Measurements from ENCODE around the gene SHROOM2.
"Not testable (repeated sequence)": the region's sequence is repeated elsewhere in the genome, so short reads cannot be mapped to it uniquely, and the experiment has no call there.

Gene SHROOM2

DNA sequence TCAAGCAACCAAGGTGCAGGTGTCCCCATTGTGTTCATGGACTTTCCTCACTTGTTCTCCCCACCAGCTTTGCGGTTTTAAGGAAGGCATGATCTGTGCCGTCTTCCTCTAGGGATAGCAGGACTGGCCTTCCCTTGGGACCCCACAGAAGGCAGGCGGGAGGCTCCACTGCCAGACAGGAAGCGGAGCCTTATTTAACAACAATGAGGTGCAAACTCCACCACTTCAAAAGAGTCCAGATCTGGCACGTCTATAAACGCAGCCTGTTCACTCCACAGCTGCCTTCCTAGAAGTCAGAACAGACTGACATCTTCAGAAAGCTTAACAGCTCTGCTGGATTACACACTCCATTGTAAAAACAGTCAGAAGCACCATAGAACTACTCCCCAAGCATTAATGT lies 18.9 kb upstream of the SHROOM2 start:
- Histone ChIP-seq H3K4me3 (replicated peaks; ENCODE audit: insufficient read depth, low read length) (no peak overlapping the region), H3K27ac (replicated peaks) (no peak overlapping the region), H3K27me3 (ENCODE audit: insufficient read depth, poor library complexity, severe bottlenecking) (no peaks in the 10 kb centered on the region)
- TF ChIP-seq, protein P1, sequence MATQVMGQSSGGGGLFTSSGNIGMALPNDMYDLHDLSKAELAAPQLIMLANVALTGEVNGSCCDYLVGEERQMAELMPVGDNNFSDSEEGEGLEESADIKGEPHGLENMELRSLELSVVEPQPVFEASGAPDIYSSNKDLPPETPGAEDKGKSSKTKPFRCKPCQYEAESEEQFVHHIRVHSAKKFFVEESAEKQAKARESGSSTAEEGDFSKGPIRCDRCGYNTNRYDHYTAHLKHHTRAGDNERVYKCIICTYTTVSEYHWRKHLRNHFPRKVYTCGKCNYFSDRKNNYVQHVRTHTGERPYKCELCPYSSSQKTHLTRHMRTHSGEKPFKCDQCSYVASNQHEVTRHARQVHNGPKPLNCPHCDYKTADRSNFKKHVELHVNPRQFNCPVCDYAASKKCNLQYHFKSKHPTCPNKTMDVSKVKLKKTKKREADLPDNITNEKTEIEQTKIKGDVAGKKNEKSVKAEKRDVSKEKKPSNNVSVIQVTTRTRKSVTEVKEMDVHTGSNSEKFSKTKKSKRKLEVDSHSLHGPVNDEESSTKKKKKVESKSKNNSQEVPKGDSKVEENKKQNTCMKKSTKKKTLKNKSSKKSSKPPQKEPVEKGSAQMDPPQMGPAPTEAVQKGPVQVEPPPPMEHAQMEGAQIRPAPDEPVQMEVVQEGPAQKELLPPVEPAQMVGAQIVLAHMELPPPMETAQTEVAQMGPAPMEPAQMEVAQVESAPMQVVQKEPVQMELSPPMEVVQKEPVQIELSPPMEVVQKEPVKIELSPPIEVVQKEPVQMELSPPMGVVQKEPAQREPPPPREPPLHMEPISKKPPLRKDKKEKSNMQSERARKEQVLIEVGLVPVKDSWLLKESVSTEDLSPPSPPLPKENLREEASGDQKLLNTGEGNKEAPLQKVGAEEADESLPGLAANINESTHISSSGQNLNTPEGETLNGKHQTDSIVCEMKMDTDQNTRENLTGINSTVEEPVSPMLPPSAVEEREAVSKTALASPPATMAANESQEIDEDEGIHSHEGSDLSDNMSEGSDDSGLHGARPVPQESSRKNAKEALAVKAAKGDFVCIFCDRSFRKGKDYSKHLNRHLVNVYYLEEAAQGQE (IDR thresholded peaks at IDR 0.05; ENCODE audit: insufficient replicate concordance, low read depth), result no peak
- TF ChIP-seq POLR2AphosphoS5 (IDR thresholded peaks at IDR 0.05; ENCODE audit: low read depth) (no peak), SPI1 (IDR thresholded peaks at IDR 0.05; ENCODE audit: borderline replicate concordance, low read depth) (no peak), GABPA (IDR thresholded peaks at IDR 0.05; ENCODE audit: low read depth) (no peak)
- TF ChIP-seq, protein P2, sequence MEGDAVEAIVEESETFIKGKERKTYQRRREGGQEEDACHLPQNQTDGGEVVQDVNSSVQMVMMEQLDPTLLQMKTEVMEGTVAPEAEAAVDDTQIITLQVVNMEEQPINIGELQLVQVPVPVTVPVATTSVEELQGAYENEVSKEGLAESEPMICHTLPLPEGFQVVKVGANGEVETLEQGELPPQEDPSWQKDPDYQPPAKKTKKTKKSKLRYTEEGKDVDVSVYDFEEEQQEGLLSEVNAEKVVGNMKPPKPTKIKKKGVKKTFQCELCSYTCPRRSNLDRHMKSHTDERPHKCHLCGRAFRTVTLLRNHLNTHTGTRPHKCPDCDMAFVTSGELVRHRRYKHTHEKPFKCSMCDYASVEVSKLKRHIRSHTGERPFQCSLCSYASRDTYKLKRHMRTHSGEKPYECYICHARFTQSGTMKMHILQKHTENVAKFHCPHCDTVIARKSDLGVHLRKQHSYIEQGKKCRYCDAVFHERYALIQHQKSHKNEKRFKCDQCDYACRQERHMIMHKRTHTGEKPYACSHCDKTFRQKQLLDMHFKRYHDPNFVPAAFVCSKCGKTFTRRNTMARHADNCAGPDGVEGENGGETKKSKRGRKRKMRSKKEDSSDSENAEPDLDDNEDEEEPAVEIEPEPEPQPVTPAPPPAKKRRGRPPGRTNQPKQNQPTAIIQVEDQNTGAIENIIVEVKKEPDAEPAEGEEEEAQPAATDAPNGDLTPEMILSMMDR (IDR thresholded peaks at IDR 0.05; ENCODE audit: insufficient read depth, low read length), result no peak
- no peak for DNase-seq (ENCODE audit: low read depth in 1 of 2, low spot score in 1 of 2)

DNA sequence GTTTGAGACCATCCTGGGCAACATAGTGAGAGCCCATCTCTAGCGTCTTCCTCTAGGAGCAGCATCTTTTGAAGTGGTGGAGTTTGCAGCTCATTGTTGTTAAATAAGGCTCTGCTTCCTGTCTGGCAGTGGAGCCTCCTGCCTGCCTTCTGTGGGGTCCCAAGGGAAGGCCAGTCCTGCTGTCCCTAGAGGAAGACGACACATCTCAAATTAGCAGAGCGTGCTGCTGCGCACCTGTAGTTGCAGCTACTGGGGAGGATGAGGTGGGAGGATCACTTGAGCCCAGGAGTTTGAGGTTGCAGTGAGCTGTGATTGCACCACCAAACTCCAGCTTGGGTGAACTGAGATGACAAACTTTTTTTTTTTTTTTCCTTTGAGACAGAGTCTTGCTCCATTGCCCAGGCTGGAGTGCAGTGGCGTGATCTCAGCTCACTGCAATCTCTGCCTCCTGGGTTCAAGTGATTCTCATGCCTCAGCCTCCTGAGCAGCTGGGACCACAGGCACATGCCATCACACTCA lies 17.8 kb upstream of the SHROOM2 start:
- H3K4me3 ChIP-seq (replicated peaks; ENCODE audit: insufficient read depth, low read length); H3K27me3 ChIP-seq (ENCODE audit: insufficient read depth, poor library complexity, severe bottlenecking); DNase-seq (ENCODE audit: low read depth in 1 of 2, low spot score in 1 of 2); H3K27ac ChIP-seq (replicated peaks): not testable (repeated sequence)

DNA sequence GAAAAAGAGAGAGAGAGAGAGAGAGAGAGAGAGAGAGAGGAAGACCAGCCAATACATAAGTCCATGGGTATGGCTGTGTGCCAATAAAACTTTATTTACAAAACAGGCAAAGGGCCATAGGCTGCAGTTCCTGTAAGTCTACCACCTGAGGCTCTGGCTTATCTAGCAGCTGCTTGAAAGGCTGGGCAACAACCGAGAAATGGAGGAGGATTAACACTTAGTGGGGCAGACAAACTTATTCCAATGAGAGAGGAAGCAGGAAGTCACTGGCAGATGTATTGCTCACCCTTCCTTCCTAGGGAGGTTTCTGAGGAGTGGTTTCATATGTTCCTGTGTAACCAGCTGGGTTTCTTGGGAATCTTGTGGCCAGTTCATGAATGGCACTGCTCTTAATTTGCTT lies 15.9 kb upstream of the SHROOM2 start:
- Histone ChIP-seq H3K27ac (replicated peaks) (no peak overlapping the region), H3K4me3 (replicated peaks; ENCODE audit: insufficient read depth, low read length) (no peak overlapping the region), H3K27me3 (ENCODE audit: insufficient read depth, poor library complexity, severe bottlenecking) (peaks cover under 1% of the 10 kb centered on the region)
- DNase-seq (ENCODE audit: low read depth in 1 of 2, low spot score in 1 of 2), result no peak
- no peak for TF ChIP-seq SPI1 (IDR thresholded peaks at IDR 0.05; ENCODE audit: borderline replicate concordance, low read depth)
- TF ChIP-seq, protein P1 (IDR thresholded peaks at IDR 0.05; ENCODE audit: insufficient replicate concordance, low read depth), result no peak
- TF ChIP-seq, protein P2 (IDR thresholded peaks at IDR 0.05; ENCODE audit: insufficient read depth, low read length), result no peak
- TF ChIP-seq GABPA (IDR thresholded peaks at IDR 0.05; ENCODE audit: low read depth), result no peak
- no peak for TF ChIP-seq POLR2AphosphoS5 (IDR thresholded peaks at IDR 0.05; ENCODE audit: low read depth)

DNA sequence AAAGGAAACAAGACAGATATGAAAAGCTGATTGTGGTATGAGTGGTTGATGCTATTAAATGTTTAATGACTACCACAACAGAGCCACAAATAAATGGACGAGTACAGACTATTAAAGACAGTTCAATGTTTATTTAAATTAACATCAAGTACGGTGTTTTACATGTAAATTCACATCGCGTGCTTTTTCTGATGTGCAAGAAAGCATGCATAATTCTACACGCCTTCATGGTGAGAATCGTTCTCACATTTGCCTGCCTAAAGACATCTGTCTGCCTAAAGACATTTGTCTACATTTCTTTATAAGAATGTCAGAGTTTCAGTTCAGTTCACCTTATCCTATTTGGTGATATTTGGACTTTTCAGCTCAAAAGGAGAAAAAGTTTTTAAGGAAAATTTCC lies 13.3 kb upstream of the SHROOM2 start:
- TF ChIP-seq, protein P2 (IDR thresholded peaks at IDR 0.05; ENCODE audit: insufficient read depth, low read length), result no peak
- TF ChIP-seq SPI1 (IDR thresholded peaks at IDR 0.05; ENCODE audit: borderline replicate concordance, low read depth) (no peak), GABPA (IDR thresholded peaks at IDR 0.05; ENCODE audit: low read depth) (no peak), POLR2AphosphoS5 (IDR thresholded peaks at IDR 0.05; ENCODE audit: low read depth) (no peak)
- TF ChIP-seq, protein P1 (IDR thresholded peaks at IDR 0.05; ENCODE audit: insufficient replicate concordance, low read depth), result no peak

More for the DNA sequence above, 13.3 kb upstream of the SHROOM2 start:
- H3K4me3 ChIP-seq (replicated peaks; ENCODE audit: insufficient read depth, low read length), result no peak overlapping the region
- peaks cover 3% of the 10 kb centered on the region for H3K27me3 ChIP-seq (ENCODE audit: insufficient read depth, poor library complexity, severe bottlenecking)
- DNase-seq (ENCODE audit: low read depth in 1 of 2, low spot score in 1 of 2), result no peak
- H3K27ac ChIP-seq (replicated peaks), result no peak overlapping the region

All from HL-60 (cell line).